ENCODE data around the gene CFAP206. TPM values are rescaled to one million over a fixed set of nuclear protein-coding genes. Genes with fewer than 3 reads are reported as not detected.
"Not testable (repeated sequence)": the region's sequence is repeated elsewhere in the genome, so short reads cannot be mapped to it uniquely, and the experiment has no call there.

The CFAP206 gene
- total RNA-seq, 5 donors from 2014 or later (not counting 1 experiment from before 2014, with no cell fraction given): 0.35 TPM; not detected in 4

DNA sequence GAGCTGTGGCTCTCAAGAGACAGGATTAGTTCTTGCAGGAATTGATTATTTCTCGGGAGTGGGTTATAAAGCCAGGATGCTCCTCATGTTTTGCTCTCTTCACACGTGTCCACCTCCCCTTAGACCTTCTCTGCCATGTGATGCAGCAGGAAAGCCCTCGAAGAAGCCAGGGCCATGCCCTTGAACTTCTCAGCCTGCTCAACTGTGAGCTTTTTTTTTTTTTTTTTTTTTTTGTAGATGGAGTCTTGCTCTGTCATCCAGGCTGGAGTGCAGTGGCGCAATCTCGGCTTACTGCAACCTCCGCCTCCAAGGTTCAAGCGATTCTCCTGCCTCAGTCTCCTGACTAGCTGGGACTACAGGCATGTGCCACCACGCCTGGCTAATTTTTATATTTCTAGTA is 81.6 kb downstream of the CFAP206 start:
- Mint-ChIP-seq H3K36me3 (peaks cover 32% of the 10 kb centered on the region), H3K4me1 (peaks cover 5 to 16% (median 11%) of the 10 kb centered on the region in 3 donors)
- not testable (repeated sequence) for H3K4me3 Mint-ChIP-seq; DNase-seq; H3K27me3 Mint-ChIP-seq; H3K4me1 ChIP-seq (ENCODE audit: control insufficient read depth in 1 of 2, extremely low read depth in 1 of 2, insufficient read depth in 2 of 2, low read length in 2 of 2); H3K9me3 ChIP-seq; H3K36me3 ChIP-seq (ENCODE audit: control insufficient read depth in 2 of 2, extremely low read depth in 1 of 2, insufficient read depth in 1 of 2, low read length in 1 of 2); H3K27ac Mint-ChIP-seq; H3K9me3 Mint-ChIP-seq; H3K27me3 ChIP-seq (replicated peaks in 1 of 2; ENCODE audit: control insufficient read depth in 2 of 2, extremely low read depth in 1 of 2, insufficient read depth in 2 of 2, low read length in 1 of 2); ATAC-seq (replicated peaks in 1 of 4); H3K27ac ChIP-seq (ENCODE audit: low read length); H3K4me3 ChIP-seq (ENCODE audit: control insufficient read depth in 1 of 2, extremely low read depth in 1 of 2, low read length in 1 of 2)
- ChIA-PET POLR2A (interaction anchor here in 1 of 2 donors (0.6 kb wide), 1 partner anchor 9 kb away, joined by 8 read pairs; no protein-coding TSS in a partner anchor), CTCF (interaction anchor here (0.6 to 0.9 kb wide), 2 partner anchors 97 to 342 kb away, joined by 4 read pairs; no protein-coding TSS in a partner anchor)
- 100% methylated on average over 1 of the region's 8 CpGs for WGBS (ENCODE audit: insufficient coverage)

DNA sequence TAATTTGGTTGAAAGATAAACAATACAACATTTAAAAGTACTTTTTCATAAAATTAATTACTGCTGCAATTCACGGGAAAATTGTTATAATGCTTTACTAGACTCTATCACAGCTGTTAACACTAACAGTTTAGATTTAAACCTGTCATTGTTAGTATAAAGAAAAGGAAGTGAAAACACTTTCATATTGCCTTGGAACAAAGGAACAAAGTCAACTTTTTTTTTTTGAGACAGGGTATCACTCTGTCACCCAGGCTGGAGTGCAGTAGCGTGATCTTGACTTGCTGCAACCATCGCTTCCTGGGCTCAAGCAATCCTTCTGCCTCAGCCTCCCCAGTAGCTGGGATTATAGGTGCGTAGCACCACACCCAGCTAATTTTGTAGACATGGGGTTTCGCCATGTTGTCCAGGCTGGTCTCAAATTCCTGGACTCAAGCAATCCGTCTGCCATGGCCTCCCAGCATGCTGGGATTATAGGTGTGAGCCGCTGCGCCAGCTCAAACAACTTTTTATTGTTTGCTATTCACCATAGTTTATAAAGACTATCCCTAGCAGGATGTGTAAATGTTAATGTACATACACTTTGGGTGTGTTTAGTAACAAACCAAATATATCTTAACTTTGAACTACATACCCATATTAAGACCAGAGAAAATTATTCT is 87.1 kb downstream of the CFAP206 start:
- H3K27me3 Mint-ChIP-seq: no peaks in the 10 kb centered on the region
- H3K9me3 Mint-ChIP-seq: no peaks in the 10 kb centered on the region
- POLR2A ChIA-PET: interaction anchor here in 1 of 2 donors (0.6 kb wide), 2 partner anchors 368 to 668 kb away, joined by 5 read pairs; no protein-coding TSS in a partner anchor
- H3K4me1 Mint-ChIP-seq: peaks cover 8 to 13% (median 8%) of the 10 kb centered on the region in 3 donors
- no peak for ATAC-seq (replicated peaks in 1 of 4)
- no peaks in the 10 kb centered on the region for H3K9me3 ChIP-seq
- no peak overlapping the region for H3K27ac ChIP-seq (ENCODE audit: low read length)
- no peak overlapping the region for H3K27ac Mint-ChIP-seq
- no peaks in the 10 kb centered on the region for H3K36me3 ChIP-seq (ENCODE audit: control insufficient read depth in 2 of 2, extremely low read depth in 1 of 2, insufficient read depth in 1 of 2, low read length in 1 of 2)
- DNase-seq: no peak
- H3K36me3 Mint-ChIP-seq: peaks cover 17% of the 10 kb centered on the region
- no peaks in the 10 kb centered on the region for H3K27me3 ChIP-seq (replicated peaks in 1 of 2; ENCODE audit: control insufficient read depth in 2 of 2, extremely low read depth in 1 of 2, insufficient read depth in 2 of 2, low read length in 1 of 2)
- 100% methylated on average over 2 of the region's 8 CpGs for WGBS (ENCODE audit: insufficient coverage)
- no peaks in the 10 kb centered on the region for H3K4me1 ChIP-seq (ENCODE audit: control insufficient read depth in 1 of 2, extremely low read depth in 1 of 2, insufficient read depth in 2 of 2, low read length in 2 of 2)
- no peak overlapping the region for H3K4me3 ChIP-seq (ENCODE audit: control insufficient read depth in 1 of 2, extremely low read depth in 1 of 2, low read length in 1 of 2)
- no peak overlapping the region for H3K4me3 Mint-ChIP-seq
- CTCF ChIA-PET: interaction anchor here (0.6 to 0.9 kb wide), 3 partner anchors 9 to 173 kb away, joined by 3 read pairs; no protein-coding TSS in a partner anchor

- Histone ChIP-seq H3K4me1 (ENCODE audit: control insufficient read depth in 1 of 2, extremely low read depth in 1 of 2, insufficient read depth in 2 of 2, low read length in 2 of 2) (no peaks in the 10 kb centered on the region), H3K4me3 (ENCODE audit: control insufficient read depth in 1 of 2, extremely low read depth in 1 of 2, low read length in 1 of 2) (no peak overlapping the region), H3K9me3 (no peaks in the 10 kb centered on the region), H3K27me3 (replicated peaks in 1 of 2; ENCODE audit: control insufficient read depth in 2 of 2, extremely low read depth in 1 of 2, insufficient read depth in 2 of 2, low read length in 1 of 2) (no peaks in the 10 kb centered on the region), H3K36me3 (ENCODE audit: control insufficient read depth in 2 of 2, extremely low read depth in 1 of 2, insufficient read depth in 1 of 2, low read length in 1 of 2) (peaks cover 0 to 18% of the 10 kb centered on the region in 2 donors), H3K27ac (ENCODE audit: low read length) (no peak overlapping the region)
- H3K4me3 Mint-ChIP-seq: no peak overlapping the region
- H3K4me1 Mint-ChIP-seq: peaks cover 4 to 13% (median 6%) of the 10 kb centered on the region in 3 donors
- no peaks in the 10 kb centered on the region for H3K27me3 Mint-ChIP-seq
- ATAC-seq (replicated peaks in 1 of 4) (no peak), DNase-seq (no peak)
- no peaks in the 10 kb centered on the region for H3K9me3 Mint-ChIP-seq
- CTCF ChIA-PET: no interaction called here
- H3K36me3 Mint-ChIP-seq: peaks cover 21% of the 10 kb centered on the region
- H3K27ac Mint-ChIP-seq: no peak overlapping the region
- POLR2A ChIA-PET: no interaction called here
Observed at GRCh38 chr6:87498048-87498447, 90.3 kb downstream of the CFAP206 start.

DNA sequence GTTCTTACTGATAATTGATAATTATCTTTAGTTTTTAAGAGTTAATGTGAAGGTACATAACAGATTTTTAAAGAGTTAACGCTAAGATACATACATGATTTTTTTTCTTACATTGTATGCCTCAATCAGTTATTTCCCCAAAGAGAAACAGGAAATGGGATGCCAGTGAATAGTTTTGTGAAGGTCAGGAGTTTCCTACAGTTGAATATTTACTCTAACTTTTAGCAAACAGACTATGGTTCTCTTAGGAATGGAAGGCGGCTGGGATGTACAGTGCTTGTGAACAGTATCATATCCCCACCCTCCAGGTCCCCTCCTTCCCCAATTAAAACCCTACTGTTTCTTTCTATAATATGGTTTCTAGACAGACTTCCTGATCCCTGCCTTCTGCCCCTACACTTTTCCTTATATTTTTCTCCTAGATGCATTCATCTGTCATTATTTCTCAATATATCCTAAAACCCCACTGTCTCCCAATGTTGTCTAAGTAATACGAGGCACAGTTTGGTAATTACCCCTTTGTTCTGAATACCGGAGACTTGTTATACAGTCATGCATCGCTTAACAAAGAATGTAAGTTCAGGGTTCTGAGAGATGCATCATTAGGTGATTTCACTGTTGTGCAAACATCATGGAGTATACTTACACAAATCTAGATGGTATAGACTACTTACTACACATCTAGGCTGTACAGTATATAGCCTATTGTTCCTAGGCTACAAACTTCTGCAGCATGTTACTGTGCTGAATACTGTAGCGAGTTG is 94.2 kb downstream of the CFAP206 start:
- Histone ChIP-seq H3K4me1 (ENCODE audit: control insufficient read depth in 1 of 2, extremely low read depth in 1 of 2, insufficient read depth in 2 of 2, low read length in 2 of 2) (no peaks in the 10 kb centered on the region), H3K36me3 (ENCODE audit: control insufficient read depth in 2 of 2, extremely low read depth in 1 of 2, insufficient read depth in 1 of 2, low read length in 1 of 2) (peaks cover 0 to 22% of the 10 kb centered on the region in 2 donors), H3K4me3 (ENCODE audit: control insufficient read depth in 1 of 2, extremely low read depth in 1 of 2, low read length in 1 of 2) (no peak overlapping the region), H3K9me3 (no peaks in the 10 kb centered on the region), H3K27me3 (replicated peaks in 1 of 2; ENCODE audit: control insufficient read depth in 2 of 2, extremely low read depth in 1 of 2, insufficient read depth in 2 of 2, low read length in 1 of 2) (no peaks in the 10 kb centered on the region), H3K27ac (ENCODE audit: low read length) (no peak overlapping the region)
- 100% methylated on average over 1 of the region's 6 CpGs for WGBS (ENCODE audit: insufficient coverage)
- ChIA-PET POLR2A (no interaction called here), CTCF (no interaction called here)
- Mint-ChIP-seq H3K4me3 (no peak overlapping the region), H3K4me1 (peaks cover 9 to 15% (median 10%) of the 10 kb centered on the region in 3 donors), H3K9me3 (no peaks in the 10 kb centered on the region), H3K36me3 (peaks cover 37% of the 10 kb centered on the region), H3K27ac (no peak overlapping the region), H3K27me3 (no peaks in the 10 kb centered on the region)
- DNase-seq (no peak), ATAC-seq (replicated peaks in 1 of 4) (no peak)

DNA sequence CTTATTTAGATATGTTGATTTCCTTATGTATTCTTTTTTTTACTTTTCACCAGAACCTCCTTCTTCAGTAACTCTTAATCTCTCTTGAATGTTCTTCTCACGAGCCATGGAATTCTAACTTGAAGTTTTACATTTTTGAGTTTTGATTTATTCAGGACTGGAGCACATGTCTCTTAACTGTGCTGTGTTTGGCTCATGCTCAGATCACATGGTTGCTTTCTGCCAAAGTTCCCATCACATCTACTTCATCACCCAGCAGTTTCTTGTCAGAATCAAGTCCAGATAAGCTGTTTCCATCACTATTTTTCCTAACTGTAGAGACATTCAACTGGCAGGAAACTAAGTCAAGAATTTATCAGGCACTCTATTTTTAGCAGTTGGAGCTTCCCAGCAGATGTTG is 96.7 kb downstream of the CFAP206 start:
- H3K4me3 ChIP-seq (ENCODE audit: control insufficient read depth in 1 of 2, extremely low read depth in 1 of 2, low read length in 1 of 2): no peak overlapping the region
- ChIA-PET POLR2A (interaction anchor here in 1 of 2 donors (0.6 kb wide), 1 partner anchor 362 kb away, joined by 4 read pairs; no protein-coding TSS in a partner anchor), CTCF (interaction anchor here in 1 of 2 donors (0.6 kb wide), 3 partner anchors 10 to 1735 kb away, joined by 3 to 8 read pairs (median 3); no protein-coding TSS in a partner anchor)
- no peak for DNase-seq
- WGBS (ENCODE audit: insufficient coverage): no CpG with 5 or more reads among the region's 1 CpG
- H3K36me3 ChIP-seq (ENCODE audit: control insufficient read depth in 2 of 2, extremely low read depth in 1 of 2, insufficient read depth in 1 of 2, low read length in 1 of 2): peaks cover 0 to 30% of the 10 kb centered on the region in 2 donors
- no peaks in the 10 kb centered on the region for H3K9me3 ChIP-seq
- no peak overlapping the region for H3K27ac ChIP-seq (ENCODE audit: low read length)
- H3K4me1 ChIP-seq (ENCODE audit: control insufficient read depth in 1 of 2, extremely low read depth in 1 of 2, insufficient read depth in 2 of 2, low read length in 2 of 2): no peaks in the 10 kb centered on the region
- H3K36me3 Mint-ChIP-seq: peaks cover 41% of the 10 kb centered on the region
- H3K27me3 ChIP-seq (replicated peaks in 1 of 2; ENCODE audit: control insufficient read depth in 2 of 2, extremely low read depth in 1 of 2, insufficient read depth in 2 of 2, low read length in 1 of 2): no peaks in the 10 kb centered on the region
- no peak for ATAC-seq (replicated peaks in 1 of 4)
- no peaks in the 10 kb centered on the region for H3K27me3 Mint-ChIP-seq
- peaks cover 6 to 9% (median 6%) of the 10 kb centered on the region in 3 donors for H3K4me1 Mint-ChIP-seq
- H3K9me3 Mint-ChIP-seq: no peaks in the 10 kb centered on the region
- H3K27ac Mint-ChIP-seq: peak overlapping the region; percentile 24 to 56
- no peak overlapping the region for H3K4me3 Mint-ChIP-seq

Measured in T-cell (primary cell).